Mesothelial cell of epicardium (in vitro differentiated cells): Measurements from ENCODE around the gene DMD. TPM values are rescaled to one million over a fixed set of nuclear protein-coding genes. Genes with fewer than 3 reads are reported as not detected.

Experiments
- DNase-seq, 2 experiments: peaks; one replicate each; pipeline ENCODE4 v3.0.0; 2021; ENCODE audit warnings: low spot score in 2 of 2; ENCODE audit not compliant: unreplicated experiment in 2 of 2
- H3K27ac Mint-ChIP-seq: 2 replicates; pipeline ENCODE4 v1.8.0; 2021; ENCODE audit warnings: mixed read lengths
- H3K27me3 Mint-ChIP-seq: 2 replicates; pipeline ENCODE4 v1.8.0; 2021; ENCODE audit warnings: low read depth, mixed read lengths
- H3K36me3 Mint-ChIP-seq: 2 replicates; pipeline ENCODE4 v1.8.0; 2021; ENCODE audit warnings: mixed read lengths
- H3K4me1 Mint-ChIP-seq: 2 replicates; pipeline ENCODE4 v1.8.0; 2021; ENCODE audit warnings: mixed read lengths
- H3K4me3 Mint-ChIP-seq: 2 replicates; pipeline ENCODE4 v1.8.0; 2021; ENCODE audit warnings: mild to moderate bottlenecking, moderate library complexity, mixed read lengths
- H3K9me3 Mint-ChIP-seq: 2 replicates; pipeline ENCODE4 v1.8.0; 2021; ENCODE audit warnings: mixed read lengths
- total RNA-seq: library from RNA; stranded (reverse); gene quantifications from 3 replicates; pipeline ENCODE4 v1.2.1, GENCODE V29; 2021
- TF ChIP-seq, protein P1 (sequence below): fragments of 200-600 bp; sonication (generic); IDR thresholded peaks from one replicate; pipeline ENCODE4 v1.5.0; 2021; ENCODE audit warnings: antibody characterized with exemption; ENCODE audit not compliant: unreplicated experiment

DMD gene
- total RNA-seq, 1 donor from 2014 or later = 79.4 TPM

DNA sequence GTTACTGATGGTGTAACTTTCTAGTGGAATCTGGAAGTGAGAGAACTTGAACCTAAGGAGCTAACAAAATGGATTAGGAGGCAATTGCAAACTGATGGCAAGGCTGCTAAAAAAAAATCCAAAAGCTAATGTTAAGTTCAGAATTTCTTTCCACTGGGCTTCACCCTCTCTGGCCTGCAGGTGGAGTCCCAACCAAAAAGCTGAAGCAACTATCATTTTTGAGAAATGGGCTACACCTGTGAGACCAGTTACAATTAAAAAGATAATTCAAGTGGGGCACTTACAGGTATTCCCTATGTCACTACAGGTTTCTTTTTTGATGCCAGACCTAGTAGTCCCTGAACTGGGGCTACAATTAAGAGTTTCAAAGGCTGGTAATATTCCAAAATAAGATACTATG lies 1997.4 kb downstream of the DMD start:
- H3K4me1 Mint-ChIP-seq = peaks cover 13% of the 10 kb centered on the region
- peaks cover 14% of the 10 kb centered on the region for H3K9me3 Mint-ChIP-seq
- no peak overlapping the region for H3K27ac Mint-ChIP-seq
- H3K36me3 Mint-ChIP-seq = no peaks in the 10 kb centered on the region
- no peak overlapping the region for H3K4me3 Mint-ChIP-seq
- DNase-seq = no peak
- H3K27me3 Mint-ChIP-seq = no peaks in the 10 kb centered on the region
- TF ChIP-seq, protein P1, sequence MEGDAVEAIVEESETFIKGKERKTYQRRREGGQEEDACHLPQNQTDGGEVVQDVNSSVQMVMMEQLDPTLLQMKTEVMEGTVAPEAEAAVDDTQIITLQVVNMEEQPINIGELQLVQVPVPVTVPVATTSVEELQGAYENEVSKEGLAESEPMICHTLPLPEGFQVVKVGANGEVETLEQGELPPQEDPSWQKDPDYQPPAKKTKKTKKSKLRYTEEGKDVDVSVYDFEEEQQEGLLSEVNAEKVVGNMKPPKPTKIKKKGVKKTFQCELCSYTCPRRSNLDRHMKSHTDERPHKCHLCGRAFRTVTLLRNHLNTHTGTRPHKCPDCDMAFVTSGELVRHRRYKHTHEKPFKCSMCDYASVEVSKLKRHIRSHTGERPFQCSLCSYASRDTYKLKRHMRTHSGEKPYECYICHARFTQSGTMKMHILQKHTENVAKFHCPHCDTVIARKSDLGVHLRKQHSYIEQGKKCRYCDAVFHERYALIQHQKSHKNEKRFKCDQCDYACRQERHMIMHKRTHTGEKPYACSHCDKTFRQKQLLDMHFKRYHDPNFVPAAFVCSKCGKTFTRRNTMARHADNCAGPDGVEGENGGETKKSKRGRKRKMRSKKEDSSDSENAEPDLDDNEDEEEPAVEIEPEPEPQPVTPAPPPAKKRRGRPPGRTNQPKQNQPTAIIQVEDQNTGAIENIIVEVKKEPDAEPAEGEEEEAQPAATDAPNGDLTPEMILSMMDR = no peak

DNA sequence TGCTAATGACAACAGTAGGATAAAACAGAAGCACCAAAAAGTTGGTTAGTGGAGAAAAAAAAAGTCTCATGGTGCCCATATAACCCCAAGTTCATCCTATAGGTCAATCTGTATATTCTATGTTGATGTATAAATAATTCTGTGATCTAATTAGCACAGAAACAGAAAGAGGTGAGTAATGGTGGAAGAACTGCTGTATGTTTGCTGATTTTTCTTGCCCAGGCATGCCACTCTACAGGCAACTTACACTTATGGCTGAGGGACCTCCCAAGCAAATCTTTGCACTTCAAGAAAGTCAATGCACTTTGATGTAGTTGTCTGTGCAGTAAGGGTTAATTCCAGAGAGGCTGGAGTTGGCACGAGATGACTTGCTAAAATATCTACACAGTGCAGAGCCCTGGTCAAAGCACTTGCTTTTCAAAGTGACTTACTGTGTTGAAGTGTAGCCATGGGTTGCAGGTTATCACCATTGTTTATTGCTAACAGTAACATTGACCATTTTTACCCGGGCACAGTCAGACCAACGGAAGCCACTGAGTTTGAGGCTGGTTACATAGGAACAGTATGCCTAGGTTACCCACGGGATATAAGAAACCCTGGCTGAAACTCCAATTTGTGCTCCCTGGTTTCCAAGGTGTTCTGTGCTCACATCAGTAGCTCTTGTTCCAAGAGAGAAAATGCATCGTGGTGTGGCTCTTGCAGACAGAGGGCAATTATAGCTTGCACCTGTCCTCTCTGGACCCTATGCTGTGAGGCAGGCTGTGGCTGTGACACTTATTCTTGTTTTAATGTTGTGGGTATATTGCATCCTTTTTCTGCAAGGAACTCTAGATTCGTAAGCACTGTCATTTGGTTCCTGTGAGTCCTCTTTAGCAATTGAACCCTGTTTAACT lies 1998.2 kb downstream of the DMD start:
- TF ChIP-seq, protein P1 = no peak
- H3K27me3 Mint-ChIP-seq = no peaks in the 10 kb centered on the region
- peaks cover 16% of the 10 kb centered on the region for H3K9me3 Mint-ChIP-seq
- H3K27ac Mint-ChIP-seq = no peak overlapping the region
- H3K4me1 Mint-ChIP-seq = peaks cover 20% of the 10 kb centered on the region
- peaks cover 3% of the 10 kb centered on the region for H3K36me3 Mint-ChIP-seq
- no peak for DNase-seq
- no peak overlapping the region for H3K4me3 Mint-ChIP-seq

DNA sequence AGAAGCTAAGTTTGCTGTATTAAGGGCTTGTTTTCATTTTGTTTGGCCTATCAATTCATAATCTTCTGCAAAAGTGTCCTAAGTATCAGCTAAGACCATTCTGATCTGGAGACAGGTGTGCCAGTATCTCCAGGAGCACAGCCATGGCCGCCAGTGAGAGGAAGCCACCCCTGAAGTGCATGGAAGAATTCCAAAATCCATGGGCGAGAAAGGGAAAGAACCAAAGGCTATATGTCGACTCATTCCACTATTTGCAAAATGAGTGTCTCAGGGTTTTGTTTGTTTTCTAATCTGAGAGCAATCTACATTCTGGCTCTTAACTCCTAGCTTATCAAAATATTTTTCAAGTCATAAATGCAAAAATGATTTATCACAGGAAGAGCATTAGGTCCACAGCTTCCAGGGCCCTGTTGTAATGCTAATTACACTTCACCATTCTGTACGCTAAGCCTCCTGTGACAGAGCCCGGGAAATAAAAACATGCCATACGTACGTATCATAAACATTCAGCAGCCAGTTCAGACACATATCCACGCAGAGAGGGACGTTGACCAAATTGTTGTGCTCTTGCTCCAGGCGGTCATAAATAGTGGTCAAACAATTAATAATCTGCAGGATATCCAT lies 2002.2 kb downstream of the DMD start:
- peaks cover 15% of the 10 kb centered on the region for H3K36me3 Mint-ChIP-seq
- no peaks in the 10 kb centered on the region for H3K27me3 Mint-ChIP-seq
- no peak for DNase-seq
- peak overlapping the region; percentile 32 for H3K27ac Mint-ChIP-seq
- TF ChIP-seq, protein P1 = no peak
- peaks cover 14% of the 10 kb centered on the region for H3K9me3 Mint-ChIP-seq
- H3K4me1 Mint-ChIP-seq = peaks cover 21% of the 10 kb centered on the region
- H3K4me3 Mint-ChIP-seq = no peak overlapping the region

GRCh38 chrX:31201503-31201902 lies 2009.8 kb downstream of the DMD start:
- Mint-ChIP-seq H3K4me3 (no peak overlapping the region), H3K36me3 (peaks cover 21% of the 10 kb centered on the region), H3K27ac (no peak overlapping the region), H3K4me1 (peaks cover 2% of the 10 kb centered on the region), H3K27me3 (no peaks in the 10 kb centered on the region), H3K9me3 (peaks cover 26% of the 10 kb centered on the region)
- TF ChIP-seq, protein P1 = no peak
- DNase-seq = no peak

GRCh38 chrX:31200430-31200829 lies 2010.9 kb downstream of the DMD start:
- no peak overlapping the region for H3K27ac Mint-ChIP-seq
- TF ChIP-seq, protein P1 = no peak
- H3K4me3 Mint-ChIP-seq = no peak overlapping the region
- no peaks in the 10 kb centered on the region for H3K27me3 Mint-ChIP-seq
- H3K4me1 Mint-ChIP-seq = peaks cover 2% of the 10 kb centered on the region
- peaks cover 30% of the 10 kb centered on the region for H3K9me3 Mint-ChIP-seq
- DNase-seq = no peak
- peaks cover 20% of the 10 kb centered on the region for H3K36me3 Mint-ChIP-seq
